IPS-NIHi11 (cell line): Measurements from ENCODE around the gene DEFB123.
A peak's percentile ranks its signal among the peaks of the same experiment; 100 is the strongest.

Source experiments
- DNase-seq: peaks from one replicate; pipeline ENCODE4 v3.0.0; 2012; ENCODE audit warnings: mixed read lengths, low spot score

The DEFB123 gene

DNA sequence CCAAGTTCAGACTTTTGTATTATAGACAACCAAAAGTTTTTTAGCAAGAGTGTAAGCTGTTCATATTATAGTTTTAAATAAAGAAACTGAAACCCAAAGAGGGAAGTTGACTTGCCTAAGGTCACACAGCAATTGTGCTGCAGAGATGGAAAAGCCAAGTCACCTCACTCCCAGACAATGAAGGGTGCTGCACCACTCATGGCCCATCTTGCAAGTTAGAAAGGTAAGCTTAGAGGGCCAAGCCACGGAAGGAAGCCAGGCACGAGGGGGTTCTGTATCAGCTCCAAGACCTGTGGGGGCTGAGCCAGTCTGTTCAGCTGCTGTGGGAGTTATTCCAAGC is 33.6 kb downstream of the DEFB123 start:
- DNase-seq, result no peak

DNA sequence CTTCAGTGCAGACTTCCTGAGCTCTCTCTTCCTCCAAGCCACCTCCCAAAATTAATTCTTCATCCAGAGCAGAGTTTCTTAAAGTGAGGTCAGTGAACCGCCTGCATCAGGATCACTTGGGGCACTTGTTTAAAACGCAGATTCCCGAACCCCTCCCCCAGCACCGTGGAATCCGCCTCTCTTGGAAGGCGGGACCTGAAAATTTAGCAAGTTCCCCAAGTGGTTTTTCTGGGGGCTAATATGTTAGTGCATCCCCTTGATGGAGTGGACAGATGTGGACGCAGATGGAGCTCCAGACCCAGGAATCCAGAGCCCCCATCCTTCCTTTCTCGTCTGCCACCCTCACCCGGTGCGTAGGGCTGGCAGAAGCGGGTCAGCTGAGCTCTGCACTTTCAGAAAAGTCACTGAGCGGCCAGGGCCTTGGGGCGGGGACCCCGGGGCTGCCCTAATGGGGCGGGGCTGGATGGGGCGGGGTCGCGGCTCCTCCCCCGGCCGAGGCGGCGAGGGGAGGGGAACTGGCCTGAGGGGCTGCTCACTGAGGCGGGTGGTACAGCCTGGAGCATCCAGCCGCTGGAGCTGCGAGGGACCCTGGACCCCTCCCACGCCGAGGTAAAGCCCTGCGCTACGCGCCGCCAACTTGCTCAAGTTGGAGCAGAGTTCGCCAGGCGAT is 34.5 kb downstream of the DEFB123 start, which contains the start of the genes DEFB124 and REM1:
Gene DEFB124 (minus strand): TSS at position 370 of the 670 bp plus-strand sequence. CDS start 2,114 bp downstream, outside the sequence.
Gene REM1 (plus strand): TSS at position 531 of the 670 bp plus-strand sequence. CDS start 1,158 bp downstream, outside the sequence.
- DNase-seq, result no peak

- DNase-seq, result no peak
Observed at GRCh38 chr20:31475472-31476293, 35.3 kb downstream of the DEFB123 start.

GRCh38 chr20:31476294-31476585 is 35.8 kb downstream of the DEFB123 start:
- no peak for DNase-seq

DNA sequence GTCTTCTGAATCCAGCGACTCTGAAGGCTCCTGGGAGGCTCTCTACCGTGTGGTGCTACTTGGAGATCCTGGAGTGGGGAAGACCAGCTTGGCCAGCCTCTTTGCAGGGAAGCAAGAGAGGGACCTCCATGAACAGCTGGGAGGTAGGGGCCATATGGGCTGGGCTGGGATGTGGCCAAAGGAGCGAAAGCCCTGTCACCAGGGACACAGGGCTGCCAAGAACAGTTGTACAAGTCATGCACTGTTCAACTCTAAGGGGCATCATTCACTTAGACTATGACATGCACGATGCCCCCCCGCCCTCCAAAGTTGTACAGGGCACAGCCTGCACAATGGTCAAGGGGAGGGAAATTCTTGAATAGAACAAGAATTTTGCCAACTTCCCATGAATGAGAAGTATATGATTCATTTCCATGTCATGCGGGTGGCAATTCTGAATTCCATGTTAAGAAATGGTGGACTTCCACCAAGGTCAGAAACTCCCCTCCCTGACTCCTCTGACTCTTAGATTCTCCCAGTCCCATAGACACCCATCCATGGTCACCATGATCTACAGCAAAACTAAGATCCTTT is 36.3 kb downstream of the DEFB123 start:
- DNase-seq, result no peak

DNA sequence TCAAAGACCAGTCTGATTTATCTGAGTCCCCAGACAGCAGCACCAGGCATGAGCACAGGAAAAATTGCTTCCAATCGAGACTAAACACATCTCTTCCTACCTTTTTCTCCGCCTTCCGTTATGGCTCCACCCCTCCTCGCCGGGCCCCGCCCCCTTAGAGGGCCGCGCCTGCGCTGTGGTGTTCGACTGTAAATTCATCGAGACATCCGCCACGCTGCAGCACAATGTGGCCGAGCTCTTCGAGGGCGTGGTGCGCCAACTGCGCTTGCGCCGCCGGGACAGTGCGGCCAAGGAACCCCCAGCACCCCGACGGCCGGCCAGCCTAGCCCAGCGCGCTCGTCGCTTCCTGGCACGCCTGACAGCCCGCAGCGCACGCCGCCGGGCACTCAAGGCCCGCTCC is 43.6 kb downstream of the DEFB123 start:
- DNase-seq, result no peak

- DNase-seq, result no peak
Observed at GRCh38 chr20:31485450-31486339, 45.3 kb downstream of the DEFB123 start.

DNA sequence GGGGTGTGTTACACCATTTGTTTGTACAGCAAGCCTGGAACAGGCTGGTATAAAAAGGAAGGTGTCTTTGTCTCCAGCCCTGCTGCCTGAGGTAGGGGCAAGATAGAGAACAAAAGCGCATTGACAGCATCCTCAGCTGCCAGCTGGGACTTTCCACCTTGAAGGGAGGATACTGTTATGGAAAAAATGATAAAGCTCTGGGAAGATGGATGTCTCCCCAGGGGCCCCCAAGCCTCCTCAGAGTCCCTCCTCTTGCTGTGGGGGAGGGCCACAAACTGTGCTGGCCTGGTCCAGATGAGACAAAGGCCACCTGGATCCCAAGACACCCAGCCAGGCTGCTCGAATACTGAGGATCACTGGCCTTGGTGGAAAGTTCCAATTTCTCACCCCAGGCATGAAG is 47.7 kb downstream of the DEFB123 start:
- no peak for DNase-seq

GRCh38 chr20:31489152-31489551 is 48.7 kb downstream of the DEFB123 start:
- DNase-seq, result no peak

GRCh38 chr20:31490752-31491151 is 50.3 kb downstream of the DEFB123 start:
- no peak for DNase-seq

DNA sequence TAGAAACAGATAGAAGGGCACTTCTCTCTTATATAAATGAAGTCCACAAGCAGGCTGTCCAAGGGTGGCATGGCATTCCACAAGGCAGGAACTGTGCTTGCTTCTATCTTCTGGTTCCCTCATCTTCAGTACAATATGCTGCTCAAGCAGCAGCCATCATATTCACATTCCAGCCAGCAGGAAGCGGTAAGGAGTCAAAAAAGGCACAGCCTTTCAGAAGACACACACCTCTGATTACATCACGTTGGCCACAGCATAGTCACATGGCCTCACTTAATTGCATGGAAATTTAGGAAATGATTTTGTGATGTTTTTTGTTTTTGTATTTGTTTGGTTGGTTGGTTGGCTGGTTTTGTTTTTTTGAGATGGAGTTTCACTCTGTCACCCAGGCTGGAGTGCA is 53.7 kb downstream of the DEFB123 start:
- DNase-seq, result peak; percentile 52

GRCh38 chr20:31496761-31497295 is 56.4 kb downstream of the DEFB123 start:
- DNase-seq, result no peak

- no peak for DNase-seq
Observed at GRCh38 chr20:31497838-31498540, 57.6 kb downstream of the DEFB123 start.
